Germinal center (tissue), 1 donor: Measurements from ENCODE around the gene WARS2.

Experiments
- DNase-seq: peaks from one replicate; pipeline ENCODE4 v3.0.0; 2012; ENCODE audit warnings: mixed read lengths, low spot score

The WARS2 gene

DNA sequence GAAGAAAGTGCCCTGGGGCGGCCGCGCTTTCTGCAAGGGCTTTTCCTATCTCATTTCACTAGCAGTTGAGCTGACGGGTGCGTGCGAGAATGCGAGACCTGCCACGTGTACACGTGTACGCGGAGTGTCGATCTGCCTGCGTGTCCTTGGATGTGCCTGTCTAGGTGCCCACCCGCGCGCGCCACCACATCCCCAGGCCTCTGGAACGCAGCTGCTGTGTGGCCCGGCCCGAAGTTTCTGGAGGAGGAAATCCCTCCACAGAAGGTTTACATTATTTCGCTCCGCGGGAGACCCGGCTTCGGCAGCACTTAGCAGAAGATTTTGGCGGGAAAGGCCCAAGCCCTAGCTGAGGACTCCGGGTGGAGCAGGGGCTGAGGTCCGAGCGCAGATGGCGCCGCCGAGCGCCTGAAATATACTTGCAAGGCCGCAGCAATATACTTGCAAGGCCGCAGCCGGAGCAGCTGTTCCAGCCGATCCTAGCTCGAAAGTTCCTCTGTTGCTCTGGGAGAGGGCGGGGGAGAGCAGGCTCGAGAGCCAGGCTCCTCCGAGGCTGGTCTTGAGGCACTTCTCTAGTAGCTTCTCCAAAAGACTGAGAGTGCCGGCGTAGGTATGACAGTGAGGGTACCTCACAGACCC, 156.2 kb downstream of the WARS2 start:
- no peak for DNase-seq

DNA sequence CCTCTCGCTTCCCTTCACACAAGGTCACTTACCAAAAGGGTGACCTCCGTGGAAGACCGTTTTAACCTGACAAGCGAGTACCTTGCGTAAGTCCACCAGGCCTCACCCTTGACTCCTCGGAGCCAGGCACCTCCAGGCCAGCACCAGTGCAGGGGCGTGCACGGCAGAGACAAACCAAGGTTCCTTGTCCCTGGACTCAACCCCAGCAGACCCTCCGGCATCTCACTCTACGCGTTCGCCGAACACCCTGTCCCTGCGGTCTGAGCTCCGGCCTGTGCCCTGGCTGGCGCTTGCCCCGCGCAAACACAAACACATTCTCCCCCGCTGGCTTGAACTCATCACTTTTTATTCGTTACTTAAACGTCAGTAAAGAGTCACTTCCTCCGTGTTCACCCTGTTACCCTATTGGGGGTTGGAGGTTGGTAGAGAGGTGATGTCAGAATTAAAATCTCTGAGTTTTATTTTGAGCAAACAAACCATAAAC, 156.9 kb downstream of the WARS2 start:
- DNase-seq = no peak

DNA sequence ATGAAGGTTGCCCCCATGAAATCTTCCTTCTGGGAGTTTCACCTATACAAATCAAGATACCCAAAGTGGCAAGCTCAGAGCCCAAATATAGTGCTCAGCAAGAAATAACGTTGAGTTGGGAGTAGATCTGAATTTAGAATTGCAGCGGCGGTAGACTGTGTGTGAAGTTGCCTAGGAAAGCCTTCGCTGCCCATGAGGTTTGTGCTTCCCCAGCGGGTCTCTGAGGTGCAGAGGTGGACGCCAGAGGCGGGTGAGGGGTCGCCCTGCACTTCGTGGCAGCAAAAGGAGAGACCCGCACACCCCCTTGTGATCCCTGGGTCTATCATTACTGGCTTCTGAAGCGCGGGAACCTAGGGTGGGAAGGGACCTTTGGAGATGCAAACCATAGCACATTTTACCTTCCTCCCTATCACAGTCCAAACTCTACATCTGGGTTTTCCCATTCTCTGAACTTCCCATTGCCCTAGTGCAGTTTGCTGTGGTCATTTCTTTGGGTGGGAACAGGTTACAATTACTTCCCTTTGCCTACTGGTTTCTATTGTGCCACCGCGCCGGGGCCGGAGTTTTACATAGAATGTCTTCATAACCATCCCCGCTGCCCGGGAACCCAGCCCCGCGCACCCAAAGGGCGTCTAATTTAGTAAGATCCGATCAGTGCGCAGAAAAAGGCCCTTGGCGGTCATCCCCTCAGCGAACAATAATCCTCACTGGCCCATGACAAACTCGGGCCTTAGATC, 157.5 kb downstream of the WARS2 start:
- DNase-seq = no peak

DNA sequence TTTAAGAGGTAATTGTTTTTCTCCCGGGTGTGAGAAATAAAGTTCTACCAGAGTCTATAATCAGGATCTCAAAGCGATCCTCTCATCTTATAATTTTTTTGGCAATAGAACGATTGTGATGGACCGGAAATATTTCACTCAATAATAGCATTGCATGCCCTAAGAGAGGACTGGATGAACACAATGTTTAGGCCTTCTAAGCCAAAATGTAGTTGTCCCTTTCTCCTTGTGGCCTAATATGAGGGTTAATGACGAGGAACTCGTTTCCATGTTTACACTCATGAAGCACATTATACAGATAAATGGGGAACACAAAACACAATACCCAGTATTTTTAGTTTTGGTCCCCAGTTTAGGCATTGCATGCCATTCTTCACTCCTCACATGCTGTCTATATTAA, 158.2 kb downstream of the WARS2 start:
- no peak for DNase-seq

DNA sequence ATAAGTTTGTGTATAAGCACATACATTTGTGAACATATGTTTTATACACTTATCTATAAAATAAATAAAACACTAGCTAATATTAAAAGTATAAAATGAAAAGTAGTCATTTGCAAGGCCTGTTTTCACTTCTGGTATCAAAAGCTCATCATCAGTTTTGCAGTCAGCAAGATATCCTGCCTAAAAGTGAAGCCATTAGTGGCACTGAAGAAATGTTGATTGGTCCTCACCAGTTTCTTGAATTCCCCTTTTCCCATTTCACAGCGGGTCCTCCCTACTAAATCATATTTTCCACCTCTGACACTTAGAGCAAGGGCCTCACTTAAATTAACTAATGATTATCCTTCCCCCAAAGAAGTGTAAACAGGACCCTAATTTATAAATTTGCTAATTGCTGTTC, 159.0 kb downstream of the WARS2 start:
- DNase-seq = no peak
